Activated CD8-positive, alpha-beta memory T cell treated with anti-CD3 and anti-CD28 coated beads, Interleukin-2, amount 50 U/mL, for 4 hours (primary cell): Measurements from ENCODE around the gene KRT33A.

Source experiments
- DNase-seq: peaks from one replicate; pipeline ENCODE4 v3.0.0-alpha.2; 2020

The KRT33A gene

GRCh38 chr17:41301204-41301790 is 49.3 kb downstream of the KRT33A start:
- DNase-seq: no peak

- DNase-seq: no peak
These were observed 52.0 kb downstream of the KRT33A start for GRCh38 chr17:41298458-41299135.

- no peak for DNase-seq
These were observed 53.8 kb downstream of the KRT33A start for GRCh38 chr17:41296846-41297245.
